HEK293T (cell line): Measurements from ENCODE around the gene SPEN.

Experiments
- BHLHE40 ChIP-seq: fragments of 450-650 bp; IDR thresholded peaks from 2 replicates; pipeline ENCODE4 v1.6.1; 2016; ENCODE audit warnings: mild to moderate bottlenecking, moderate library complexity, borderline replicate concordance
- FOXA1 ChIP-seq: fragments of 450-650 bp; IDR thresholded peaks from 2 replicates; pipeline ENCODE4 v1.6.1; 2016; ENCODE audit warnings: mild to moderate bottlenecking
- FOXM1 ChIP-seq: fragments of 450-650 bp; IDR thresholded peaks from 2 replicates; pipeline ENCODE4 v1.6.1; 2017; ENCODE audit warnings: mild to moderate bottlenecking, borderline replicate concordance
- HDGF ChIP-seq: fragments of 450-650 bp; IDR thresholded peaks from 2 replicates; pipeline ENCODE4 v1.6.1; 2017; ENCODE audit warnings: antibody characterized with exemption, borderline replicate concordance
- NFRKB ChIP-seq: fragments of 450-650 bp; IDR thresholded peaks from 2 replicates; pipeline ENCODE4 v1.6.1; 2016; ENCODE audit warnings: mild to moderate bottlenecking, moderate library complexity
- SP1 ChIP-seq: fragments of 450-650 bp; IDR thresholded peaks from 2 replicates; pipeline ENCODE4 v1.6.1; 2017

- TF ChIP-seq FOXM1, result no peak
- TF ChIP-seq HDGF, result no peak
- TF ChIP-seq SP1, result no peak
- TF ChIP-seq BHLHE40, result no peak
- no peak for TF ChIP-seq NFRKB
- TF ChIP-seq FOXA1, result no peak
These were observed at the start of gene SPEN for GRCh38 chr1:15847100-15847892.
